ENCODE data around the gene AUTS2.

DNA sequence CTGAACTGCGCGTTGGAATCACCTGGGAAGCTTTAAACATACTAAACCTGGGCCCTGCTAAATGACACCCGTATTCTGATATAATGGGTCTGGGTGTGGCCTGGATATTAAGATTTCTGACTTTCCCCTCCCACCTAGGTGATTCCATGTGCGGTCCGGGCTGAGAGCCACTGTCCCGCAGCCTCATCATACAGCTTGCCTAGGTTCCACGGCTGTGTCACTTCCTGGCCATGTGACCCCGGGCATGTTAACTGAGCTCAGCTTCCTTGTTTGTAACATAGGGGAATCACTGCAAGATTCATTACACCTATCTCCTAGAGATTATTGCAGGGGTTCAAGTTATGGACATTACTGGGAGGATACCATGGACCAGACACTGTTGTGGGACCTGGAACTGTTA lies 1061.0 kb downstream of the AUTS2 start:
- TF ChIP-seq, protein P1, sequence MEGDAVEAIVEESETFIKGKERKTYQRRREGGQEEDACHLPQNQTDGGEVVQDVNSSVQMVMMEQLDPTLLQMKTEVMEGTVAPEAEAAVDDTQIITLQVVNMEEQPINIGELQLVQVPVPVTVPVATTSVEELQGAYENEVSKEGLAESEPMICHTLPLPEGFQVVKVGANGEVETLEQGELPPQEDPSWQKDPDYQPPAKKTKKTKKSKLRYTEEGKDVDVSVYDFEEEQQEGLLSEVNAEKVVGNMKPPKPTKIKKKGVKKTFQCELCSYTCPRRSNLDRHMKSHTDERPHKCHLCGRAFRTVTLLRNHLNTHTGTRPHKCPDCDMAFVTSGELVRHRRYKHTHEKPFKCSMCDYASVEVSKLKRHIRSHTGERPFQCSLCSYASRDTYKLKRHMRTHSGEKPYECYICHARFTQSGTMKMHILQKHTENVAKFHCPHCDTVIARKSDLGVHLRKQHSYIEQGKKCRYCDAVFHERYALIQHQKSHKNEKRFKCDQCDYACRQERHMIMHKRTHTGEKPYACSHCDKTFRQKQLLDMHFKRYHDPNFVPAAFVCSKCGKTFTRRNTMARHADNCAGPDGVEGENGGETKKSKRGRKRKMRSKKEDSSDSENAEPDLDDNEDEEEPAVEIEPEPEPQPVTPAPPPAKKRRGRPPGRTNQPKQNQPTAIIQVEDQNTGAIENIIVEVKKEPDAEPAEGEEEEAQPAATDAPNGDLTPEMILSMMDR (IDR thresholded peaks at IDR 0.05): no peak
- no peak for TF ChIP-seq POLR2A (IDR thresholded peaks at IDR 0.05)
